H1 (cell line): ENCODE data around the gene DAPL1. TPM values are rescaled to one million over a fixed set of nuclear protein-coding genes. Genes with fewer than 3 reads are reported as not detected.

Experiments
- CTCF ChIA-PET: fragments of 300-600 bp; sonication (Branson Sonifier 250); formaldehyde crosslinking; loops from one replicate; lab custom pipeline; 2021; ENCODE audit not compliant: partially characterized antibody; lab: Charles Lee
- POLR2A ChIA-PET: fragments of 300-600 bp; sonication (Branson Sonifier 250); formaldehyde crosslinking; loops from one replicate; lab custom pipeline; 2021; ENCODE audit warnings: inconsistent platforms; ENCODE audit not compliant: partially characterized antibody; lab: Charles Lee
- DNase-seq, 2 experiments: peaks; one replicate each; pipeline versions ENCODE4 v3.0.0 to v3.0.0-alpha.2; 2010 to 2022; ENCODE audit warnings: low spot score in 2 of 2, low read depth in 1 of 2, mixed read lengths in 1 of 2
- FAIRE-seq: peaks from 2 replicates; lab custom pipeline; 2011; peaks lifted over from hg19 to GRCh38; lab: Jason Lieb, UNC
- H2AFZ ChIP-seq: 2 replicates; pipeline ENCODE4 v1.8.1; 2012; ENCODE audit warnings: low read length, inconsistent platforms
- H2AK5ac ChIP-seq: 2 replicates; pipeline ENCODE4 v1.6.1; 2013; ENCODE audit warnings: low read depth, low read length
- H2BK120ac ChIP-seq: replicated peaks from 2 replicates; pipeline ENCODE3; 2013; ENCODE audit warnings: low read depth, low read length, inconsistent platforms
- H2BK12ac ChIP-seq: 2 replicates; pipeline ENCODE4 v1.6.1; 2013; ENCODE audit warnings: low read depth, low read length
- H2BK15ac ChIP-seq: 2 replicates; pipeline ENCODE4 v1.6.1; 2013; ENCODE audit warnings: low read length
- H2BK20ac ChIP-seq: 2 replicates; pipeline ENCODE4 v1.6.1; 2013; ENCODE audit warnings: low read length
- H2BK5ac ChIP-seq: 2 replicates; pipeline ENCODE4 v1.6.1; 2013; ENCODE audit warnings: low read depth, low read length
- H3K14ac ChIP-seq: 2 replicates; pipeline ENCODE4 v1.6.1; 2013; ENCODE audit warnings: inconsistent platforms; ENCODE audit not compliant: insufficient read length
- H3K18ac ChIP-seq: 2 replicates; pipeline ENCODE4 v1.6.1; 2013; ENCODE audit warnings: low read length; ENCODE audit errors: extremely low read depth
- H3K23ac ChIP-seq: 2 replicates; pipeline ENCODE4 v1.6.1; 2013; ENCODE audit warnings: inconsistent platforms; ENCODE audit not compliant: insufficient read length
- H3K23me2 ChIP-seq: 2 replicates; pipeline ENCODE4 v1.6.1; 2013; ENCODE audit warnings: low read depth, low read length
- H3K27ac ChIP-seq: 2 replicates; pipeline ENCODE4 v1.6.1; 2011; ENCODE audit warnings: low read depth, low read length, inconsistent platforms
- H3K27me3 ChIP-seq, 4 experiments: replicated peaks in 1 of 4; 1 replicate in 1 of 4; 2 replicates in 3 of 4; pipeline versions ENCODE4 v1.6.1 to v1.8.1; 2011 to 2013; ENCODE audit warnings: low read length in 3 of 4, mild to moderate bottlenecking in 3 of 4, inconsistent platforms in 2 of 4, mixed read lengths in 2 of 4, moderate library complexity in 1 of 4; ENCODE audit not compliant: control insufficient read depth in 3 of 4, insufficient read depth in 3 of 4; ENCODE audit errors: extremely low read depth in 1 of 4
- H3K36me3 ChIP-seq, 4 experiments: 2 replicates each; pipeline versions ENCODE4 v1.6.1 to v1.8.1; 2011 to 2013; ENCODE audit warnings: mild to moderate bottlenecking in 4 of 4, low read length in 3 of 4, moderate library complexity in 2 of 4, control low read depth in 1 of 4, inconsistent platforms in 1 of 4; ENCODE audit not compliant: insufficient read depth in 4 of 4, control insufficient read depth in 2 of 4
- H3K4ac ChIP-seq: replicated peaks from 2 replicates; pipeline ENCODE3; 2013; ENCODE audit warnings: low read length, low read depth, mixed read lengths, inconsistent platforms; ENCODE audit not compliant: insufficient read length
- H3K4me1 ChIP-seq, 4 experiments: replicated peaks in 1 of 4; 1 replicate in 1 of 4; 2 replicates in 3 of 4; pipeline versions ENCODE4 v1.6.1 to v1.8.1; 2011 to 2013; ENCODE audit warnings: low read length in 3 of 4, inconsistent platforms in 2 of 4, mixed read lengths in 1 of 4; ENCODE audit not compliant: insufficient read depth in 4 of 4, control insufficient read depth in 3 of 4
- H3K4me2 ChIP-seq, 2 experiments: 2 replicates each; pipeline versions ENCODE4 v1.6.1 to v1.8.1; 2011 to 2013; ENCODE audit warnings: low read depth in 2 of 2, low read length in 2 of 2, control low read depth in 1 of 2, inconsistent platforms in 1 of 2, mild to moderate bottlenecking in 1 of 2; ENCODE audit not compliant: insufficient read depth in 1 of 2
- H3K4me3 ChIP-seq, 4 experiments: fragments of 200-600, 300-600 bp in 1 of 4; sonication (generic), shearing (Covaris generic), sonication (Bioruptor Twin) in 1 of 4; 2 replicates each; pipeline versions ENCODE4 v1.5.1 to v1.8.1; 2011 to 2016; ENCODE audit warnings: low read length in 4 of 4, low read depth in 3 of 4, control low read depth in 2 of 4, inconsistent platforms in 2 of 4, mild to moderate bottlenecking in 2 of 4, mixed read lengths in 1 of 4, moderate library complexity in 1 of 4; ENCODE audit not compliant: insufficient read depth in 2 of 4; ENCODE audit errors: extremely low read depth in 1 of 4
- H3K56ac ChIP-seq: replicated peaks from 2 replicates; pipeline ENCODE3; 2013; ENCODE audit warnings: low read depth, mild to moderate bottlenecking, mixed read lengths, low read length, inconsistent platforms; ENCODE audit not compliant: insufficient read length
- H3K79me1 ChIP-seq: 2 replicates; pipeline ENCODE4 v1.6.1; 2013; ENCODE audit warnings: low read depth, low read length, control low read depth
- H3K79me2 ChIP-seq, 2 experiments: 2 replicates each; pipeline versions ENCODE4 v1.6.1 to v1.8.1; 2012 to 2013; ENCODE audit warnings: low read length in 2 of 2, mild to moderate bottlenecking in 2 of 2, inconsistent platforms in 1 of 2; ENCODE audit not compliant: insufficient read depth in 2 of 2, control insufficient read depth in 1 of 2
- H3K9ac ChIP-seq, 4 experiments: replicated peaks in 1 of 4; 1 replicate in 1 of 4; 2 replicates in 3 of 4; pipeline versions ENCODE4 v1.6.1 to v1.8.1; 2011 to 2013; ENCODE audit warnings: low read depth in 3 of 4, low read length in 3 of 4, control low read depth in 2 of 4, mild to moderate bottlenecking in 2 of 4, moderate library complexity in 2 of 4, inconsistent platforms in 1 of 4; ENCODE audit errors: extremely low read depth in 1 of 4
- H3K9me3 ChIP-seq, 2 experiments: 2 replicates each; pipeline versions ENCODE4 v1.6.1 to v1.8.1; 2012 to 2013; ENCODE audit warnings: mild to moderate bottlenecking in 2 of 2, moderate library complexity in 2 of 2, control low read depth in 1 of 2, inconsistent platforms in 1 of 2, low read depth in 1 of 2, low read length in 1 of 2, mixed read lengths in 1 of 2; ENCODE audit not compliant: insufficient read depth in 2 of 2
- H4K20me1 ChIP-seq, 2 experiments: replicated peaks in 1 of 2; 2 replicates each; pipeline versions ENCODE3 to v1.8.1; 2011 to 2013; ENCODE audit warnings: inconsistent platforms in 2 of 2, low read length in 2 of 2, mild to moderate bottlenecking in 1 of 2; ENCODE audit not compliant: insufficient read depth in 2 of 2, control insufficient read depth in 1 of 2
- H4K5ac ChIP-seq: 2 replicates; pipeline ENCODE4 v1.6.1; 2013; ENCODE audit warnings: low read length, low read depth, mixed read lengths, inconsistent platforms; ENCODE audit not compliant: insufficient read length
- H4K8ac ChIP-seq: 2 replicates; pipeline ENCODE4 v1.8.0; 2013; ENCODE audit warnings: mild to moderate bottlenecking, moderate library complexity, low read length, inconsistent platforms; ENCODE audit not compliant: insufficient read depth; ENCODE audit errors: extremely low read depth
- H4K91ac ChIP-seq: replicated peaks from 2 replicates; pipeline ENCODE3; 2013; ENCODE audit warnings: low read length, mixed read lengths, inconsistent platforms; ENCODE audit not compliant: insufficient read length
- BCL11A ChIP-seq, 2 experiments: IDR thresholded peaks; one replicate each; pipeline ENCODE4 v1.6.1; 2011; ENCODE audit warnings: low read depth in 2 of 2, low read length in 2 of 2, mild to moderate bottlenecking in 2 of 2
- CBX5 ChIP-seq: fragments of 300-800, 300-1000 bp; sonication (generic); IDR thresholded peaks from 2 replicates; pipeline ENCODE4 v1.7.1; 2016; ENCODE audit warnings: antibody characterized with exemption, low read length, low read depth
- CREB1 ChIP-seq: IDR thresholded peaks from 2 replicates; pipeline ENCODE4 v1.6.1; 2012; ENCODE audit warnings: inconsistent platforms
- GTF2F1 ChIP-seq: IDR thresholded peaks from 2 replicates; pipeline ENCODE4 v1.6.1; 2012; ENCODE audit warnings: low read depth, low read length, improper control_type of control experiment, borderline replicate concordance
- HDAC6 ChIP-seq: IDR thresholded peaks from one replicate; pipeline ENCODE4 v1.7.1; 2012; ENCODE audit warnings: low read depth, mild to moderate bottlenecking, inconsistent platforms, low read length, moderate library complexity
- KDM4A ChIP-seq: IDR thresholded peaks from one replicate; pipeline ENCODE4 v1.7.1; 2012; ENCODE audit warnings: low read depth, mild to moderate bottlenecking, moderate library complexity, low read length, inconsistent platforms; ENCODE audit not compliant: severe bottlenecking
- SIRT6 ChIP-seq: IDR thresholded peaks from one replicate; pipeline ENCODE4 v1.7.1; 2012; ENCODE audit warnings: low read length, inconsistent platforms
- SP2 ChIP-seq: IDR thresholded peaks from 2 replicates; pipeline ENCODE4 v1.6.1; 2012; ENCODE audit warnings: mild to moderate bottlenecking, low read length, inconsistent platforms
- TAF1 ChIP-seq: IDR thresholded peaks from 2 replicates; pipeline ENCODE4 v1.6.1; 2011; ENCODE audit warnings: mild to moderate bottlenecking, low read depth, low read length
- WGBS, 2 experiments: shearing (Covaris generic) in 1 of 2; methylation state at CpG; one replicate each; pipeline versions ENCODE4 v1.1.6 to v1.1.7; 2013 to 2015; ENCODE audit warnings: low lambda C conversion rate in 2 of 2, mixed read lengths in 2 of 2, inconsistent platforms in 1 of 2, low coverage in 1 of 2, missing lambda C conversion rate in 1 of 2; ENCODE audit not compliant: insufficient replicate concordance in 2 of 2, insufficient coverage in 1 of 2, insufficient read length in 1 of 2; ENCODE audit errors: extremely low coverage in 1 of 2, missing lambda C conversion rate in 1 of 2; 5-methylcytosine and 5-hydroxymethylcytosine counted together
- polyA plus RNA-seq, 7 experiments: library from polyadenylated mRNA; depleted of rRNA in 3 of 7; stranded (reverse) in 5 of 7; unstranded in 2 of 7; fragments of >200 nt in 5 of 7; fragments of 200-250 nt in 2 of 7; gene quantifications; 1 replicate in 5 of 7; 2 replicates in 1 of 7; 4 replicates in 1 of 7; pipeline versions ENCODE4 v1.2.1 to v1.2.3, GENCODE V29; 2011 to 2013; ENCODE audit warnings: missing spikeins in 2 of 7, mixed read lengths in 2 of 7
- total RNA-seq: library from RNA; stranded (reverse); fragmentation: NEBNext Ultra II Directional; extraction: Animal tissue kit (Norgen Biotek cat#: 25700); gene quantifications from 2 replicates; pipeline ENCODE4 v1.2.1, GENCODE V29; 2021
- TF ChIP-seq, protein P1 (sequence below): IDR thresholded peaks from 2 replicates; pipeline ENCODE4 v1.6.1; 2012; ENCODE audit warnings: low read length, inconsistent platforms
- TF ChIP-seq, protein P2 (sequence below): IDR thresholded peaks from 2 replicates; pipeline ENCODE4 v1.6.1; 2012; ENCODE audit warnings: inconsistent platforms
- TF ChIP-seq, protein P3 (sequence below): IDR thresholded peaks from 2 replicates; pipeline ENCODE4 v1.6.1; 2012; ENCODE audit warnings: inconsistent platforms

Gene DAPL1
- total and polyA plus RNA-seq, 2 of the 8 experiments (the other 6 are each of a cell fraction or from before 2014, with no cell fraction given): not detected

DNA sequence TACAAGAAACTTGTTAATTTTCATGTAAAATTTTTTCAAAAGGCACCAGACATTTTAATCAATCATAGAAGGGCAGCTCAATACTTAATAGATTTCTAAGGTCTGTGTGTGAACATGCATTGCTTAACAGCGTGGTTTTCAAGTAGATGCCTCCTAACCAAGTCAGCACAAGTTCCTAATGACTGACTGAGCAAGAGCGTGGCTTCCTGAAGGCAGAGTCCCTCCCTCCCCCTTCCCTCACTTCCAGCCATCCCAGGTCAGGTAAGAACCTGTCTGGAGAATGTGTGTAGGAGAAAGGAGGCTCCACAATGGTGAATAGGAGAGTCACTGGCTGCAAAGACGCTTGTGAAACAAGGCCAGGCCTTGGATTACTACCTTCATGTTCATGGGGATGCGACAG is 33.5 kb upstream of the DAPL1 start:
- Histone ChIP-seq H3K14ac (no peak overlapping the region), H3K4me1 (peaks cover 0 to 3% (median 0%) of the 10 kb centered on the region in 4 experiments; a peak in 1 of 7 replicates), H3K79me1 (no peaks in the 10 kb centered on the region), H2AK5ac (no peak overlapping the region), H2AFZ (peak overlapping the region; percentile 96), H3K4me3 (no peak overlapping the region), H3K4ac (no peak overlapping the region), H4K8ac (no peak overlapping the region), H3K18ac (no peak overlapping the region), H3K9ac (no peak overlapping the region), H4K5ac (no peak overlapping the region), H4K91ac (no peak overlapping the region), H3K4me2 (no peak overlapping the region), H2BK15ac (0 out of 2 replicates have a peak overlapping the region, but pooled peaks have one; percentile 25), H3K56ac (no peak overlapping the region), H3K27me3 (no peaks in the 10 kb centered on the region), H2BK5ac (no peak overlapping the region), H3K9me3 (no peaks in the 10 kb centered on the region), H2BK20ac (no peak overlapping the region), H3K36me3 (no peaks in the 10 kb centered on the region), H3K23ac (no peak overlapping the region), H2BK12ac (no peak overlapping the region), H2BK120ac (no peak overlapping the region), H3K27ac (no peak overlapping the region), H3K23me2 (no peaks in the 10 kb centered on the region), H3K79me2 (no peaks in the 10 kb centered on the region), H4K20me1 (no peaks in the 10 kb centered on the region)
- 91% methylated on average over 4 of the region's 4 CpGs; no CpG with 5 or more reads in 1 of the 2 experiments for WGBS, 2 experiments
- POLR2A ChIA-PET: interaction anchor here (0.5 to 1.3 kb wide), 2 partner anchors 13 to 1662 kb away, joined by 3 read pairs; no protein-coding TSS in a partner anchor
- CTCF ChIA-PET: interaction anchor here (0.6 to 5.1 kb wide), 7 partner anchors 7 to 726 kb away, joined by 3 to 43 read pairs (median 3); no protein-coding TSS in a partner anchor
- DNase-seq: no peak
- no peak for FAIRE-seq
- TF ChIP-seq, protein P1, sequence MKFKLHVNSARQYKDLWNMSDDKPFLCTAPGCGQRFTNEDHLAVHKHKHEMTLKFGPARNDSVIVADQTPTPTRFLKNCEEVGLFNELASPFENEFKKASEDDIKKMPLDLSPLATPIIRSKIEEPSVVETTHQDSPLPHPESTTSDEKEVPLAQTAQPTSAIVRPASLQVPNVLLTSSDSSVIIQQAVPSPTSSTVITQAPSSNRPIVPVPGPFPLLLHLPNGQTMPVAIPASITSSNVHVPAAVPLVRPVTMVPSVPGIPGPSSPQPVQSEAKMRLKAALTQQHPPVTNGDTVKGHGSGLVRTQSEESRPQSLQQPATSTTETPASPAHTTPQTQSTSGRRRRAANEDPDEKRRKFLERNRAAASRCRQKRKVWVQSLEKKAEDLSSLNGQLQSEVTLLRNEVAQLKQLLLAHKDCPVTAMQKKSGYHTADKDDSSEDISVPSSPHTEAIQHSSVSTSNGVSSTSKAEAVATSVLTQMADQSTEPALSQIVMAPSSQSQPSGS: no peak
- TF ChIP-seq, protein P2, sequence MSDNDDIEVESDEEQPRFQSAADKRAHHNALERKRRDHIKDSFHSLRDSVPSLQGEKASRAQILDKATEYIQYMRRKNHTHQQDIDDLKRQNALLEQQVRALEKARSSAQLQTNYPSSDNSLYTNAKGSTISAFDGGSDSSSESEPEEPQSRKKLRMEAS: no peak
- no peak for TF ChIP-seq SP2
- TF ChIP-seq, protein P3, sequence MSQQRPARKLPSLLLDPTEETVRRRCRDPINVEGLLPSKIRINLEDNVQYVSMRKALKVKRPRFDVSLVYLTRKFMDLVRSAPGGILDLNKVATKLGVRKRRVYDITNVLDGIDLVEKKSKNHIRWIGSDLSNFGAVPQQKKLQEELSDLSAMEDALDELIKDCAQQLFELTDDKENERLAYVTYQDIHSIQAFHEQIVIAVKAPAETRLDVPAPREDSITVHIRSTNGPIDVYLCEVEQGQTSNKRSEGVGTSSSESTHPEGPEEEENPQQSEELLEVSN: no peak
- TF ChIP-seq HDAC6: no peak
- no peak for TF ChIP-seq CBX5
- no peak for TF ChIP-seq BCL11A (IDR thresholded peaks at IDR 0.05; ENCODE audit: low read depth in 2 of 2, low read length in 2 of 2)
- TF ChIP-seq KDM4A: no peak
- TF ChIP-seq GTF2F1: no peak
- no peak for TF ChIP-seq SIRT6
- TF ChIP-seq CREB1: no peak
- no peak for TF ChIP-seq TAF1
